Smooth muscle cell of the umbilical artery (primary cell): ENCODE results near the gene TOR1AIP1. TPM values are rescaled to one million over a fixed set of nuclear protein-coding genes. Genes with fewer than 3 reads are reported as not detected.

Experiments
- total RNA-seq: library from RNA; depleted of rRNA; stranded (reverse); fragments of >200 nt; gene quantifications from 2 replicates; pipeline ENCODE4 v1.2.3, GENCODE V29; 2014

TOR1AIP1 gene, protein sequence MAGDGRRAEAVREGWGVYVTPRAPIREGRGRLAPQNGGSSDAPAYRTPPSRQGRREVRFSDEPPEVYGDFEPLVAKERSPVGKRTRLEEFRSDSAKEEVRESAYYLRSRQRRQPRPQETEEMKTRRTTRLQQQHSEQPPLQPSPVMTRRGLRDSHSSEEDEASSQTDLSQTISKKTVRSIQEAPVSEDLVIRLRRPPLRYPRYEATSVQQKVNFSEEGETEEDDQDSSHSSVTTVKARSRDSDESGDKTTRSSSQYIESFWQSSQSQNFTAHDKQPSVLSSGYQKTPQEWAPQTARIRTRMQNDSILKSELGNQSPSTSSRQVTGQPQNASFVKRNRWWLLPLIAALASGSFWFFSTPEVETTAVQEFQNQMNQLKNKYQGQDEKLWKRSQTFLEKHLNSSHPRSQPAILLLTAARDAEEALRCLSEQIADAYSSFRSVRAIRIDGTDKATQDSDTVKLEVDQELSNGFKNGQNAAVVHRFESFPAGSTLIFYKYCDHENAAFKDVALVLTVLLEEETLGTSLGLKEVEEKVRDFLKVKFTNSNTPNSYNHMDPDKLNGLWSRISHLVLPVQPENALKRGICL
- 52.9 and 58.5 TPM in 2 replicates for total RNA-seq

GRCh38 chr1:179882253-179883039 is at the start of gene TOR1AIP1:
TSS of gene TOR1AIP1 (plus strand) at chr1:179882285. CDS start at chr1:179882503, 218 bp downstream.

DNA sequence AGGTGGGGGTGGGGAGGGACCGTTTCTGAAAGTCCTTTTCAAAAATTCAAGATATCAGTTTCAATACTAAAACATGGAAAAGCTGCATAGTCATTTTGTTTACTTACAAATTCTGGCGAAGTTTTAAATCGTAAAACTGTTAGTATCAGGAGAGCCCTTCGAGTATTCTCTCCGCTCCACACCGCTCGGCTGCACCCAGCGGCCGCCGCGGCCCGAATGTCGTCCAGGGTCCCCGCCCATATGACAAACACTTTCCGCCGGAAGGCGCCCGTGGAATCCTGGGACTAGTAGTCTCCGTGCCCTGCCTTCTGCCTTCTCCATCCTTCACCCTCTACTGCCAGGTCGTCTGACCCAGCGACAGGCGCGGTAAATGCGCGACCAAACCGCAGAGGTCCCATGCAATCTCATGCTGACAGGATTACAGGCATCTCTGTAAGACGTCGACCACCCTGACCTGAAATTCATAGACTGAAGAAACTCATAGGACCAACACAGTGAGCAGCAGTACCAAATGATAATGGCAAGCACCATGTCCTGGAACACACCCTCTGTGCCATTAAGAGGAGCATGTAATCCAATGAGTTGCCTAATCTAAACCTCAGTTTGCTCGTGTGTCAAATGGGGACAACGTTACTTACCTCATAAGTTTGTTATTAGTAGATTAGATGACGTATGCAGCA is 4.4 kb upstream of the TOR1AIP1 start, which contains the start of gene TOR1AIP2:
Gene TOR1AIP2, minus strand, starts transcription at position 218 of the 680 bp plus-strand sequence. CDS start 25,138 bp downstream, outside the sequence.

GRCh38 chr1:179954493-179955286 is 72.6 kb downstream of the TOR1AIP1 start, which contains the start of gene CEP350:
TSS of gene CEP350 (plus strand) at chr1:179954810. CDS start at chr1:179986182, 31,372 bp downstream.

Other genes with a start within 250 kb of the TOR1AIP1 start
- gene FAM163A, start 139.0 kb upstream of the TOR1AIP1 start, total RNA-seq: 0.05 TPM in 1 of 2 replicates, not detected in the other
- gene TOR1AIP2, start 4.5 kb upstream of the TOR1AIP1 start, total RNA-seq: 111 and 152 TPM in 2 replicates
- 58.7 and 61.5 TPM in 2 replicates for gene CEP350, start 72.5 kb downstream of the TOR1AIP1 start, total RNA-seq